NCI-H1105 treated with DMSO at 0.1 percent for 48 hours (cell line): ENCODE results near the gene ANXA7.
"Not testable (repeated sequence)": the region's sequence is repeated elsewhere in the genome, so short reads cannot be mapped to it uniquely, and the experiment has no call there.

ENCODE experiments used
- DNase-seq: peaks from one replicate; lab custom pipeline; 2025; lab: John Stamatoyannopoulos, UW

Gene ANXA7

DNA sequence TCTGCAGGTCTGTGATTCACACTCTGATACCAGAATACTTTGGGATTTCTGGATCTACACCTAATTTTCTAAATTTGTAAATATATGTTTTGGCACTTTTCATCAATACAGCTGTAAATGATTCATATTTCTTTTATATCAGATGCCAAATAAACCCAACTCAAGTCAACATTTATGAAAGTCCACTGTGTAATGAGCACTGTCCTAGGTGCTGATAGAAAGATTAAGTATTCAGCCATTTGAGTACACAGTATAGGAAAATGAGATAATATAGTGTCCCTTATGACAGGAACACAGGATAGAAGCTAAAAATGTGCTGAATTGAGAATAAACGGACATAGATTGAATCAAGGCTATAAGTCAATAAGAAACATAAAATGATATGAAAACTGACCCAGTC lies 6.4 kb downstream of the ANXA7 start:
- no peak for DNase-seq

DNA sequence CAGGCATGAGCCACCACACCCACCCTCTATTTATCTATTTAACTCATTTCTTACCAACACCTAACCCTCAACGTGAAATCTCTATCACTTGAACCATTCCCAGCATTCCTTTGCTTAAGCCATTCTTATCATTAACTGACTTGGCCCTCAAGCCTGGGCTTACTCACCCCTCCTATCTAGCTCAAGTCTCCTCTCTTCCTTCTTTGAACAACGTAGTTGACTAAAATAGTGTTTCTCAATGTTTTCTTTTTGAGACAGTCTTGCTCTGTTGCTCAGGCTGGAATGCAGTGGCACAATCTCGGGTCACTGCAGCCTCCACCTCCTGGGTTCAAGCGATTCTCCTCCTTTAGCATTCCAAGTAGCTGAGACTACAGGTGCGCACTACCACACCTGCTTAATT lies 7.0 kb downstream of the ANXA7 start:
- DNase-seq: no peak

DNA sequence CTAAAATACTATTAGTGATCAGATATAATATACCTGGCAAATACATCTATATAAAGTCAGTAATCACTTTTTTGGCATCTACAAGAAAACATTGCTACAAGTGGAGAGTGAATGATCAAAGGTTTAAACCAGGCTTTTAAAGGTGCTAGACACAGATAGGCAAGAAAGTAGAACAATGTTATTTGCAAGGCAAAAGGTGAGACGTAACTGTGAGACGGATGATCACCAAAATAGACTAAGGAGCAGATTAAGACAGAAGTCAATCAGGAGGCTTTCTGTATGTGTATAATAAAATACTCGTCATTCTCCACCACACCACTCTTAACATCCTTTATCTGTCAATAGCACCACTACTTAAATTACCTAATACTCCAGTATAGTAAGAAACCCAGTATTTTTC lies 8.3 kb downstream of the ANXA7 start:
- no peak for DNase-seq

DNA sequence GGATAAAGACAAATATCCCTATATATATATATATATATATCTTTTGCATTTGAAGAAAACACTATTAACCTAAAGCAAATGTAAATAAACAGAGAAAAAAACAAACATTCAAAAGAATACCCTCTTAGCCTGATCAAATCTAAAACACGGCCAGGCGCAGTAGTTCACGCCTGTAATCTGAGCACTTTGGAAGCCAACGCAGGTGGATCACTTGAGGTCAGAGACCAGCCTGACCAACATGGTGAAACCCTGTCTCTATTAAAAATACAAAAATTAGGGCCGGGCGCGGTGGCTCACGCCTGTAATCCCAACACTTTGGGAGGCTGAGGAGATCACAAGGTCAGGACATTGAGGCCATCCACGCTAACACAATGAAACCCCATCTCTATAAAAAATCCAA lies 9.2 kb downstream of the ANXA7 start:
- DNase-seq: no peak

DNA sequence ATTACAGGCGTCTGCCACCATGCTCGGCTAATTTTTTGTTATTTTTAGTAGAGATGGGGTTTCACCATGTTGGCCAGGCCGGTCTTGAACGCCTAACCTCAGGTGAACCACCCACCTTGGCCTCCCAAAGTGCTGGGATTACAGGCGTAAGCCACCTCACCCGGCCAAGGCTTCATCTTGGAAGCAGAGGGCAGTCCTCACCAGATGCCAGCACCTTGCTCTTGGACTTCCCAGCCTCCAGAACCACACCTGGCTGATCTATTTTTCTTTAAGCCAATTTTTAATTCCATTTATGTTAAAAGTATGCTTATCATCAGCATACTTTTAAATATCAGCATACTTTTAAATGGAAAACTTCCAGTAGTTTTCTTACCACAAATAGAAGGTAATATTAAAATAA lies 12.2 kb downstream of the ANXA7 start:
- DNase-seq: no peak

DNA sequence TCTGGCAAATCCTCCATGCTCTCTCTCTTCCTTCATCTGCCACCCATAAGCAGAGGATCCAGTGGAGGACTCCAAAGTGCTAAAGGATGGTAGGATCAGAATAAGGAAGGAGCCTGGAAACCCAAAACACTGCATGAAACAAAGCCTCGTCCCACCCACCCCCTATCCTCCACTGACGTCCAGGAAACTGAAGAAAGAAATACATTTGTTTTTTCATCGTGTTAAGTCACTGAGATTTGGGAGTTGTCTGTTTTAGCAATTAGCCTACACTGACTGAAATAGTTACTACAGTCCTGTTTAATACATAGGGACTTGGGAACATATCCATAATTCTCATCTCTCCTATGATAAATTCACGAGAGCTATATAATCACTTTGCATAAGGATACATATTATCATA lies 14.8 kb downstream of the ANXA7 start:
- DNase-seq: no peak

DNA sequence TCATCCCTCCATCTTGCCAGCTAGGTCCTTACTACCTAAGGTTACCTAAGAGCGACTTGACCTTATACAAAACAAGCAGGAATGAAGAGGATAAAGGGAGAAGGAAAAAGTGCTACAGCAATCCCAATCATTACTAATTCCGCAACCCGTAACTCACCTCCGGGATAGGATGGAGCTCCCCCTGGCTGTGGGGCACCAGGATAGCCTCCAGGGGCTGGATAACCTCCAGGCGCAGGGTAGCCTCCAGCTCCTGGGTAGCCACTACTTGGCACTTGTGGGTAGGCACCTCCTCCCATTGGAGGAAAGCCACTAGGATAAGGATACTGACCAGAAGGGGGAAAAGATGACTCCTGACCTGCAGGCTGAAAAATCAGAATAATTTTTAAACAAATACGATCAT lies 15.8 kb downstream of the ANXA7 start:
- DNase-seq: no peak

DNA sequence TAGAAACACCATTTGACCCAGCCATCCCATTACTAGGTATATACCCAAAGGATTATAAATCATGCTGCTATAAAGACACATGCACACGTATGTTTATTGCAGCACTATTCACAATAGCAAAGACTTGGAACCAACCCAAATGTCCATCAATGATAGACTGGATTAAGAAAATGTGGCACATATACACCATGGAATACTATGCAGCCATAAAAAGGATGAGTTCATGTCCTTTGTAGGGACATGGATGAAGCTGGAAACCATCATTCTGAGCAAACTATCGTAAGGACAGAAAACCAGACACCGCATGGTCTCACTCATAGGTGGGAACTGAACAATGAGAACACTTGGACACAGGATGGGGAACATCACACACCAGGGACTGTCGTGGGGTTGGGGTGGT lies 19.5 kb downstream of the ANXA7 start:
- DNase-seq: not testable (repeated sequence)

DNA sequence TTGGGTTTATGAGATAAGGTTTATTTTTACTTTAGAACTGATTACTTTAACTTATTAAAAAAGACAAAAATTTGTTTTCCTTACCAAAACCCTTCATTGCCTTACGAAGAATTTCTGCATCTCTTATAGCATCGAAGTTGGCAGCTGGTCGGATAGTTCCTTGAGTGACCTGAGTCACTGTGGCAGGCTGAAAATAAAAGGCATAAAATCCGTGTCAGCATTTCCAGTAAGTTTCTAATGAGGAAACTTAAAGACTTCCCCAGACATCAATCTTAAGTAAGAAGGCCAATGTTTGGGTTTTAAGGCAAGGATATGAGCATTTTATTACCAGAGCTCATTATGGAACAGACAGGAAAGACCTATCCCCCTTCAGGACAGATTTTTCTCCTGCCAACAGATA lies 25.6 kb downstream of the ANXA7 start:
- DNase-seq: no peak

DNA sequence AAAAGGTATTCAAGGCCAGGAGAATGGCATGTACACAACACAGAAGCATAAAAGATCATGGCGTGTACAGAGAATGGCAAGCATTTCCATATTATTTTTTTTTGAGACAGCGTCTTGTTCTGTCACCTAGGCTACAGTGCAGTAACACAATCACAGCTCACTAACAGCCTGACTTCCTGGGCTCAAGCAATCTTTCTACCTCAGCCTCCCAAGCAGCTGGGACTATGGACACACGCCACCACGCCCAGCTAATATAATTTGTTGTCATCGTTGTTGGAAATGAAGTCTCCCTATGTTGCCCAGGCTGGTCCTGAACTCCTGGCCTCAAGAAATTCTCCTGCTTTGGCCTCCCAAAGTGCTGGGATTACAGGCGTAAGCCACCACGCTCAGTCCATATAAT lies 27.3 kb downstream of the ANXA7 start:
- no peak for DNase-seq

DNA sequence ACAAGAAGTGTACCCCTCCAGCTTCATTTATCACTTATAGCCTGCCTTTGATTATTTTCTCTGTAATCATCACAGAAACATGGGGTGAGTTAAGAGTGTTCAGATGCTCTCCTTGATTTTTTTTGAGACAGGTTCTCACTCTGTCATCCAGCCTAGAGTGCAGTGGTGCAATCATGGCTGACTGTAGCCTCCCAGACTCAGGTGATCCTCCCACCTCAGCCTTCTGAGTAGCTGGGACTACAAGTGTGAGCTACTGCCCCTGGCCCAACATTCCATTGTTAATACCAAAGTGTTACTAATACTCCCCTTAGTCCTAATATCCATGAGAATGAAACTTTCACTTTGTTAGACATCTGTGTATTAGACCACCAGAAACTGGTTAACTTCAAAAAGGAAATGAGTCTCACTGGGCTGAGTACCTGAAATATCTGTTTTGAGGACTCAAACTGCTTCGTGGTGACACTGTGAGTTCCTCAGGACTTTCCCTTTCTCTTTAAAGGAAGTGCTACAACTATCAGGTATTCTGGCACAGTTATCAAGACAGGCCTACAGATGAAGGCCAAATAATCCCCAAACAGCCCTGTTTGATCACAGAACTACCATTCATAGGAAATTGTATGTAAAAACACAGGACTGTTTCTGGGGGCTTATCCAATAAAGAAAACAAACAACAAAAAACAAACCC lies 34.7 kb downstream of the ANXA7 start:
- DNase-seq: no peak

DNA sequence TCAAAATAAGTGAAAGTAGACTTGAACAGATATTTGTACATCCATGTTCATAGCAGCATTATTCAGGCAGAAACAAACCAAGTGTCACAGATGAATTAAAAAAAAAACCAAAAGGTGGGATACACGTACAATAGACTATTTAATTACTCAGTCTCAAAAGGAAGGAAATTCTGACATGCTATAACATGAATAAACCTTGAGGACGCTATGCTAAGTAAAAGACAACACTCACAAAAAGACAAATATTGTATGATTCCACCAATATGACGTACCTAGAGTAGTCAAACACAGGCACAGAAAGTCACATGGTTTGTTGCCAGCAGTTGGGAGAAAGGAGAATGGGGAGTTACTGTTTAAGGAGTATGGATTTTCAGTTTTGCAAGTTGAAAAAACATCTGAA lies 37.2 kb downstream of the ANXA7 start:
- no peak for DNase-seq

DNA sequence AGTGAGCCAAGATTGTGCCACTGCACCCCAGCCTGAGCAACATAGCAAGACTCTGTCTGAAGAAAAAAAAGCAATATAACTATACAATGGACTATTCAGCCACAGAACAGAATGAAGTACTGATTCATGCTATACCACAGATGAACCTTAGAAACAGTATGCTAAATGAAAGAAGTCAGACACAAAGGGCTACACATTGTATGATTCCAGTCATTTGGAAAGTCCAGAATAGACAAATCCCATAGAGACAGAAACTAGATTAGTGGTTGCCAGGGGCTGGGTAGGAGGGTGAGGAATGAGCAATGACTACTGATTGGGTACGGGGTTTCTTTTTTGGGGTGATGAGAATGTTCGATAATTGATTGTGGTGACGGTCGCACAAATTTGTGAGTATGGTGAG lies 45.6 kb downstream of the ANXA7 start:
- DNase-seq: no peak

DNA sequence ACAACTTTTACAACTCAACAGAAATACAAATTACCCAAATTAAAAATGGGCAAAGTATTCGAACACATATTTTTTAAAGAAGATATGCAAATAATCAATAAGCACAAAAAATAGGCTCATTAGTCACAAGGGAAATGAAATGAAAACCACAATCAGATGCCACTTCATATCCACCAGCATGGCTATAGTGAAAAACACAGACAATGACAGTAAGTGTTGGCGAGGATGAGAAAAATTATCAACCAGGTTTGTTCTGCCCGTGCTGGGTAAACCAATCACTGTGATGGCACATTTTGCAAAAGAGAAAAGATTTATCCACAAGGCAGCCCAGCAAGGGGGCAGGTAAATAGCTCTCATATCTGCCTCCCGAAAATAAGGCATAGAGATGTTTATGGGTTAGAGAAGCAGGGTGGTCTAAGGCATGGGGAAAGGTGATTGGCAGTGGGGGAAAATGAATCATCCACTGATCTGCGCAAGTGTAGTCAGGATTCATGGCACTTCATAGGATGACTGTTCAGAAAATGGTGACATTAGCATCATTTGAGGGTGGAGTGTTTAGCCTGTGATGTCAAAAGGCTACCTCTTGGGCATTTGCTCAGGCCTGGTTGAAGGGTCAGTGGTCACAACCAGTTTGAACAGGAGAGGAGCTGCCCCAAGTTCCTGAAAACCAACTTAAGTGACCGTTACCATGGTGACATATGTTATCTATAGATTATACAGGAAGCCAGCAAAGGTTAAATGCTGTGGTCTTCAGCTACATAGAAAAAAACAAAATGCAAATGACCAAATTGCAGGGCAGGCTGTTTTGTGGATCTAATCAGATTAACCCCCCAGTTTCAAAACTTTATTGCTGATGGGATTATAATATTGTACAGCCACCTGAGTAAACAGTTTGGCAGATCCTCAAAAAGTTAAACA lies 47.2 kb downstream of the ANXA7 start:
- DNase-seq: no peak

DNA sequence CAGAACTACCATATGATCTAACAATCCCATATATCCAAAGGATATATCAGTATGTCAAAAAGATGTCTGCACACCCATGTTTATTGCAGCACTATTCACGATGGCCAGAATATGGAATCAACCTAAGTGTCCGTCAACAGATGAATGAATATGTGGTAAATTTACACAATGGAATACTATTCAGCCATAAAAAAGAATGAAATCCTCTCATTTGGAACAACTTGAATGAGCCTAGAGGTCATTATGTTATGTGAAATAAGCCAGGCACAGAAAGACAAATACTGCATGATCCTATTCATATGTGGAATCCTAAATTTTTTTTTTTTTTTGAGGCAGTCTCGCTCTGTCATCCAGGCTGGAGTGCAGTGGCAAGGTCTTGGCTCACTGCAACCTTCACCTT lies 48.9 kb downstream of the ANXA7 start:
- DNase-seq: no peak

DNA sequence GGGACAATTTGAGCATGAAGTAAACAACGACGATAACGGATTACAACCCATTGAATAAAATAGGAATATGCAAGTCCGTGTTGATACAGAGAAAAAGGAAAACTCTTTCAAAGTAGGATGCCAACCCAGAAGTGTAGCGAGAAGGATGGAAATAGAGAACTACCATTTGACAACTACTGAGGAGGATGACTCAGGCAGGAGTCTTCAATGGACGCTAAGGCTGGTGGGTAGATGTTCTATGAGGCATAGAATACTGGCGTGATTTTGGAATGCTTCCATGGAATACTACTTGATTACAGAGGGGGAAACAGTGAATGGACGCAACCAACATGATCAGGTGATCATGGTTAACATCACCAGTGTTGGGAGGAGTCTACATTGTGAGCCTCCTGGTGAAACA lies 54.4 kb downstream of the ANXA7 start:
- DNase-seq: peak; percentile 17

DNA sequence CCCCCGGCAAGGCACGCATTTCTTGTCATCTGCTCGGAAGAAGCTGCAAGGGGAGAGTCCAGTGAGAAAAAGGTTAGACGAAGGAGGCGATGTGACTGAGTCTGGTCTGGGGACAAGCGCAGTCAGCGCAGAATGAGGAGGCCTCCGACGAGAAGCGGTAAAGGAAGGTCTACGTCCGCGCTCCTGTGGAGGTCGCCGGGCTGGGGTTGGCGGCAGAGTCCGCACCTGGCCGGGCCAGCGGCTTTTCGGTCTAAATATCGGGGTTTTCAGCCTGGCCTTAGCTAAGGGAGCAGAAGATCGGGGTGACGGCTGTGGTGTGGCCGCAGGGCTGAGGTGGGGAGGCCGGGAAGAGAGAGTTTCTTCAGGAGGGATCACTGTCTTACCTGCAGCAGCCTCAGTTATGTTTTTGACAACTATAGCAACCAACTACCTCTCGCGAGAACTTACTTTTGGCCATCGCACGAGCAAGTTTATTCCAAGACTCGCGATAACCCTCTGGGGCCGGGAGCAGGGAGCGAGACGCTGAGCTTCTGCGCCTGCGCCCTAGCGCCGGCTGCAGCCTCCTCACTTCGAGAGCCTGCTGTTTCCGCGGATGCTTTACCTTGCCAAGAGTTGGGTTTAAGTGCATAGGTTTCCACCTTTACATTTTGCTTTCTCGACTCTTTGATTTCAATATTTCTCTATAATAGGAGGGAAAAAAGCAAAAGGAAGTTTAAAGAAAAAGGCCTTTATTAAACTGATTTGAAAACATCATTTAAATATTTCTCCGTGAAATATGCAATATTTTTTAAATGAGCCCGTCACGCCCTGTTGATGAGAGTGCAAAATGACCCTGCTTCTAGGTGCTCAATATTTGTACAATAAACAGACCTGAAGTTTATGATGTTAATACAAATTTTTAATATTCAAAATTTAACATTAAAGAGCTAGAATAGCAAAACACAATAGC lies 55.3 kb downstream of the ANXA7 start, which contains the start of gene CFAP70:
CFAP70 (minus strand) TSS at position 534 of the 949 bp plus-strand sequence. CDS start 4,068 bp downstream, outside the sequence.
- DNase-seq: peak; percentile 93

DNA sequence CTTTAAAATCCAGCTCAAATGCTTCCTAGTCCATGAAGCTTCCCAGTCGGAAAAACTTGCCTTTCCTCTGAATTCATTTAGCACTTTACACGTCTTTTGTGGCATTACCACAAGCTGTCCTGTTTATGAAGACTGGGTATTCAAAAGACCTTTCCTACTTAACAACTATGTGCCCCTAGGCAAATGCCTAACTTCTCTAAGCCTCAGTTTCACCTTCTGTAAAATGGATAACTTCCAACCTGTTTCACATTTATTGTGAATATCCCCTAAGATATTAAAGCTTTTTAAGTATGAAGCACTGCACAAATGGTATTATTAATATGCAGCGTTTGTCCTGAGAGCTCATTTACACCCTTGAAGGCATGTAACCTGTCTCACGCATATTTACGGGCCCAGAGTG lies 56.0 kb downstream of the ANXA7 start:
- no peak for DNase-seq

DNA sequence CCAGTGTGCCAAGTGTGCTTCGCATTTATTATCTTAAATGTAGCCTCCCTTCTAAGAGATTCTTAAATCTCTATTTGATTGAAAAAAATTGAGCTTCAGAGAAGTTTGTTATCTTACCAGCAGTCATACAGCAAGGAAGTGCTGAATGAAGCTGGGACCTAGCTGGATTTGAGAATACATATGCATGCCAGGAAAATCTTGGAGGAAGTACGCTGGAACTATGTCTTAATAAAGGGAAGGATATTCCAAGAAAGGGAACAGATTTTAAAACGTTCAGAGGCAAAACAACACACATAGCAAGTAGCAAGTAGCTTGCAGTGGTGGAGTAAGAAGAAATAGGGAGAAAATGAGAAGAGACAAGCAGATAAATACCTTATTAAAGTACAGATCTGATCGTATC lies 56.7 kb downstream of the ANXA7 start:
- no peak for DNase-seq

DNA sequence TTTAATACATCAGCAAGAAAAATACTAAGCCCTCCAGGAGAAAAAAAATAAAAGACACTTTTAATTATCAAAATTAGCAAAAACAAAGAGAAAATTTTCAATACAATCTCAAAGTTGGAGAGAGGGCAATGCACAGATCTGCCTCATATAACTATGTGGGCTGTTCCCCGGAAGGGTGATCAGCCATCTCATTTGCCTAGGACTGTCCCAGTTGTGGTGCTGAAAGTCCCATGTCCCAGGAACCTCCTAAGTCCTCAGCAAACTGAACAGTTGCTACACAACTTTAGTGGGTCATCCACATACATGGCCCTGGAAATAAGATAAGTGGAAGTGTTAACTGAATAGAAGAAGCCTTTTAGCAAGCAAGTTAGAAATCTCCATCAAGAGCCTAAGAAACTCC lies 69.6 kb downstream of the ANXA7 start:
- DNase-seq: no peak

DNA sequence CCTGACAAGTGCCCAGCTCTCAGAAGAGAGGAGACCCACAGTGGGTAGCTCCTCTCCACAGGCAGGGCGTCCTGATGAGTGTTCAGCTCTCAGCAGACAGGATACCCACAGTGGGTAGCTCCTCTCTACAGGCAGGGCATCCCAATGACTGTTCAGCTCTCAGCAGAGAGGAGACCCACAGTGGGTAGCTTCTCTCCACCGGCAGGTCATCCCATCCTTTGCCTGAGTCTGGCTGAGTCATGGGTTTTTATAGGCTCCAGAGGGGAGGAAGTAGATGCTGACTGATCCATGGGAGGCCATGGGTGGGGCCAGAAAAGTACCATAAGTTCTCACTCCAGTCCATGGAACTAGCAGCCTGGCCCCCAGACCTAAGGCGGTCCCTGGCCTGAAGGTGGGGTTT lies 73.7 kb downstream of the ANXA7 start:
- no peak for DNase-seq

DNA sequence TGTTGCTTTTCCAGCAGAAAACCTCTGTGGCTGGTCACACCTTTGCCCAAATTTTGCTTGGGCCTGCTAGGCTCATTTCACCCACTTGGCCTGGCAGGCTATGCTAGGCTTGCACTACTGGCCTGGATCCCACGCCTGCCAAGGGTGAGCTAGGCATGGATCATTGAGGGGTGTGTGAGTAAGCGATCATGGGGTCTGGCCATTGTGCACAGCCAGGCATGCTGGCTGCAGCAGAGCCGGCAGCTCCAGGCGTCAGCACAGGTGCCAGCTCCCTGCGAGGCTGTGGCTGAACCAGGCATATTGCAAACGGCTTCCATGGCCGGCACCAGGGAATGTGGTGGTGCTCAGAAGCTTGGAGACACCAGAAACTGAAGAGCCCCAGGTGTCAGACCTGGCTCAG lies 74.4 kb downstream of the ANXA7 start:
- no peak for DNase-seq
